Left lung (tissue), 10 donors: Measurements from ENCODE around the gene DNAL4. TPM values are rescaled to one million over a fixed set of nuclear protein-coding genes. Genes with fewer than 3 reads are reported as not detected.

Experiments
- ATAC-seq: fragments of 200-7000 bp; cut with Tn5 transposase; one replicate; pipeline ENCODE4 v1.9.1; 2020; ENCODE audit warnings: moderate library complexity
- DNase-seq, 4 donors: peaks; one replicate each; pipeline ENCODE4 v3.0.0-alpha.2; 2013 to 2020
- H3K27ac ChIP-seq, 2 donors: fragments of 200-600 bp; sonication (generic) in 1 of 2; one replicate each; pipeline versions ENCODE4 v1.5.0 to v1.8.0; 2020 to 2021
- H3K27me3 ChIP-seq, 2 donors: fragments of 200-600 bp; sonication (generic) in 1 of 2; one replicate each; pipeline versions ENCODE4 v1.5.0 to v1.8.0; 2020 to 2021
- H3K36me3 ChIP-seq, 2 donors: fragments of 200-600 bp; sonication (generic) in 1 of 2; one replicate each; pipeline versions ENCODE4 v1.5.0 to v1.8.0; 2020 to 2021
- H3K4me1 ChIP-seq, 2 donors: fragments of 200-600 bp; one replicate each; pipeline ENCODE4 v1.8.0; 2021
- H3K4me3 ChIP-seq, 2 donors: fragments of 200-600 bp; sonication (generic) in 1 of 2; one replicate each; pipeline versions ENCODE4 v1.5.0 to v1.8.0; 2020 to 2021; ENCODE audit warnings: mild to moderate bottlenecking in 1 of 2
- H3K9me3 ChIP-seq, 2 donors: fragments of 200-600 bp; sonication (generic) in 1 of 2; one replicate each; pipeline versions ENCODE4 v1.5.0 to v1.8.0; 2020 to 2021
- CTCF ChIP-seq, 2 donors: fragments of 200-600 bp; sonication (generic) in 1 of 2; IDR thresholded peaks; one replicate each; pipeline versions ENCODE4 v1.5.0 to v1.8.0; 2021; ENCODE audit warnings: antibody characterized with exemption in 2 of 2
- intact Hi-C, 2 donors: fragments of 100-400 bp; cut with DNase I; formaldehyde crosslinking; loops; one replicate each; pipeline versions ENCODE4 v1.11.2 to v1.14.2; 2022
- polyA plus RNA-seq, 6 donors: library from polyadenylated mRNA; unstranded; fragments of 120-200 nt; gene quantifications; one replicate each; pipeline ENCODE4 v1.2.1, GENCODE V29; 2013; ENCODE audit not compliant: insufficient read length in 6 of 6
- total RNA-seq, 2 donors: library from RNA; stranded (reverse); fragmentation: NEBNext Ultra II Directional; extraction: Animal tissue kit (Norgen Biotek cat#: 25700); gene quantifications; one replicate each; pipeline ENCODE4 v1.2.1, GENCODE V29; 2021
- donor health status: DM: no; HTN: yes; CAD: no.
- donor health status: DM: no; HTN: no; CAD: no.

Gene DNAL4
- total and polyA plus RNA-seq, 8 donors = 16.3 to 36.4 (median 34.0) TPM

GRCh38 chr22:38831166-38831945 lies 37.4 kb upstream of the DNAL4 start:
- H3K27me3 ChIP-seq = peaks cover 0 to 13% of the 10 kb centered on the region in 2 donors
- peaks cover 0 to 5% of the 10 kb centered on the region in 2 donors for H3K4me1 ChIP-seq
- peak in 1 of 4 donors; percentile 45 for DNase-seq
- no peak for TF ChIP-seq CTCF (IDR thresholded peaks at IDR 0.05)
- peak; percentile 39 for ATAC-seq
- no peaks in the 10 kb centered on the region for H3K36me3 ChIP-seq
- intact Hi-C loops = no loop called here
- no peak overlapping the region for H3K4me3 ChIP-seq
- no peak overlapping the region for H3K27ac ChIP-seq
- H3K9me3 ChIP-seq = no peaks in the 10 kb centered on the region

- Histone ChIP-seq H3K4me3 (no peak overlapping the region), H3K9me3 (no peaks in the 10 kb centered on the region), H3K36me3 (no peaks in the 10 kb centered on the region), H3K4me1 (peaks cover 0 to 5% of the 10 kb centered on the region in 2 donors), H3K27me3 (peaks cover 0 to 9% of the 10 kb centered on the region in 2 donors), H3K27ac (no peak overlapping the region)
- DNase-seq (peak in 1 of 4 donors; percentile 53), ATAC-seq (no peak)
- intact Hi-C loops = no loop called here
- TF ChIP-seq CTCF (IDR thresholded peaks at IDR 0.05) = no peak
These were observed 36.8 kb upstream of the DNAL4 start for GRCh38 chr22:38830845-38831108.

GRCh38 chr22:38830026-38830844 lies 36.3 kb upstream of the DNAL4 start:
- no peak for ATAC-seq
- TF ChIP-seq CTCF (IDR thresholded peaks at IDR 0.05) = no peak
- intact Hi-C loops = no loop called here

GRCh38 chr22:38829485-38829884 lies 35.5 kb upstream of the DNAL4 start:
- no peak overlapping the region for H3K27ac ChIP-seq
- no peak for TF ChIP-seq CTCF (IDR thresholded peaks at IDR 0.05)
- no peaks in the 10 kb centered on the region for H3K36me3 ChIP-seq
- no peak overlapping the region for H3K4me3 ChIP-seq
- DNase-seq = no peak
- ATAC-seq = no peak
- intact Hi-C loops = no loop called here
- no peaks in the 10 kb centered on the region for H3K9me3 ChIP-seq
- H3K27me3 ChIP-seq = no peaks in the 10 kb centered on the region
- peaks cover 0 to 5% of the 10 kb centered on the region in 2 donors for H3K4me1 ChIP-seq

More at GRCh38 chr22:38830026-38830844, 36.3 kb upstream of the DNAL4 start:
- no peak overlapping the region for H3K27ac ChIP-seq
- DNase-seq = no peak
- H3K9me3 ChIP-seq = no peaks in the 10 kb centered on the region
- peaks cover 0 to 4% of the 10 kb centered on the region in 2 donors for H3K27me3 ChIP-seq
- no peak overlapping the region for H3K4me3 ChIP-seq
- no peaks in the 10 kb centered on the region for H3K36me3 ChIP-seq
- peaks cover 0 to 5% of the 10 kb centered on the region in 2 donors for H3K4me1 ChIP-seq

- no peak for TF ChIP-seq CTCF (IDR thresholded peaks at IDR 0.05)
- no peaks in the 10 kb centered on the region for H3K36me3 ChIP-seq
- no peak for ATAC-seq
These were observed 34.8 kb upstream of the DNAL4 start for GRCh38 chr22:38828616-38829205.

More at GRCh38 chr22:38828616-38829205, 34.8 kb upstream of the DNAL4 start:
- Histone ChIP-seq H3K27me3 (no peaks in the 10 kb centered on the region), H3K4me1 (peaks cover 0 to 5% of the 10 kb centered on the region in 2 donors), H3K4me3 (no peak overlapping the region), H3K27ac (no peak overlapping the region), H3K9me3 (no peaks in the 10 kb centered on the region)
- no peak for DNase-seq
- intact Hi-C loops = no loop called here
